Neural cell (in vitro differentiated cells): ENCODE data around the gene FNBP1L. TPM values are rescaled to one million over a fixed set of nuclear protein-coding genes. Genes with fewer than 3 reads are reported as not detected.

Experiments used
- H2AFZ ChIP-seq: fragments of 200-600, 300-800 bp; sonication (generic), shearing (Covaris generic); 2 replicates; pipeline ENCODE4 v1.6.0; 2014; ENCODE audit warnings: low read depth, mild to moderate bottlenecking, antibody characterized with exemption, low read length, moderate library complexity
- H3F3A ChIP-seq: fragments of 200-600 bp; shearing (Covaris generic); 2 replicates; pipeline ENCODE4 v1.6.1; 2016; ENCODE audit warnings: mild to moderate bottlenecking, moderate library complexity, mixed read lengths, antibody characterized with exemption, low read length; ENCODE audit not compliant: insufficient read depth, poor library complexity, severe bottlenecking
- H3K27ac ChIP-seq: fragments of 200-600, 300-800 bp; sonication (generic), shearing (Covaris generic); 2 replicates; pipeline ENCODE4 v1.5.1; 2014; ENCODE audit warnings: mild to moderate bottlenecking, low read length, moderate library complexity
- H3K27me3 ChIP-seq: fragments of 300-800, 200-600 bp; sonication (generic), shearing (Covaris generic); 2 replicates; pipeline ENCODE4 v1.6.0; 2014; ENCODE audit warnings: mild to moderate bottlenecking, low read depth, low read length, moderate library complexity; ENCODE audit not compliant: insufficient read depth
- H3K36me3 ChIP-seq: fragments of 300-800, 200-600 bp; sonication (generic), shearing (Covaris generic); 2 replicates; pipeline ENCODE4 v1.5.1; 2014; ENCODE audit warnings: mild to moderate bottlenecking, antibody characterized with exemption, low read length, moderate library complexity; ENCODE audit not compliant: insufficient read depth
- H3K4me2 ChIP-seq: fragments of 300-800, 200-600 bp; sonication (generic), shearing (Covaris generic); 2 replicates; pipeline ENCODE4 v1.6.0; 2014; ENCODE audit warnings: mild to moderate bottlenecking, low read length
- H3K4me3 ChIP-seq: fragments of 300-800, 200-600 bp; sonication (generic), shearing (Covaris generic); 2 replicates; pipeline ENCODE4 v1.5.1; 2014; ENCODE audit warnings: mild to moderate bottlenecking, low read length, moderate library complexity
- H3K79me2 ChIP-seq: fragments of 200-600 bp; shearing (Covaris generic); replicated peaks from 2 replicates; pipeline ENCODE4 v1.6.0; 2014; ENCODE audit warnings: mild to moderate bottlenecking, low read length, moderate library complexity; ENCODE audit not compliant: insufficient read depth
- H3K9ac ChIP-seq: fragments of 300-800, 200-600 bp; sonication (generic), shearing (Covaris generic); 2 replicates; pipeline ENCODE4 v1.6.1; 2016; ENCODE audit warnings: mild to moderate bottlenecking, low read length, mixed read lengths
- H3K9me2 ChIP-seq: fragments of 200-600 bp; shearing (Covaris generic); 2 replicates; pipeline ENCODE4 v1.6.1; 2016; ENCODE audit warnings: mild to moderate bottlenecking, low read length, mixed read lengths; ENCODE audit not compliant: insufficient read depth
- H3K9me3 ChIP-seq: fragments of 200-600, 300-800 bp; sonication (generic), shearing (Covaris generic); 2 replicates; pipeline ENCODE4 v1.6.1; 2016; ENCODE audit warnings: mild to moderate bottlenecking, mixed run types, low read length, moderate library complexity, mixed read lengths
- H4K20me1 ChIP-seq: fragments of 200-600 bp; shearing (Covaris generic); 2 replicates; pipeline ENCODE4 v1.6.1; 2016; ENCODE audit warnings: mild to moderate bottlenecking, mixed run types; ENCODE audit not compliant: insufficient read depth
- EP300 ChIP-seq: fragments of 450-650 bp; conservative IDR thresholded peaks from 2 replicates; pipeline ENCODE4 v1.6.1; 2014; ENCODE audit warnings: antibody characterized with exemption, mild to moderate bottlenecking, moderate library complexity; ENCODE audit not compliant: poor library complexity, severe bottlenecking
- EZH2 ChIP-seq: fragments of 200-600, 300-800 bp; shearing (Covaris generic), sonication (generic); IDR thresholded peaks from 2 replicates; pipeline ENCODE4 v1.6.1; 2014; ENCODE audit warnings: antibody characterized with exemption, low read length, borderline replicate concordance, mild to moderate bottlenecking; ENCODE audit not compliant: insufficient read depth, poor library complexity, severe bottlenecking
- MXI1 ChIP-seq: fragments of 450-650 bp; conservative IDR thresholded peaks from 2 replicates; pipeline ENCODE4 v1.6.1; 2014; ENCODE audit warnings: antibody characterized with exemption, mild to moderate bottlenecking; ENCODE audit not compliant: poor library complexity, severe bottlenecking
- POLR2AphosphoS5 ChIP-seq: IDR thresholded peaks from 2 replicates; pipeline ENCODE4 v1.6.1; 2012
- RAD21 ChIP-seq: fragments of 450-650 bp; conservative IDR thresholded peaks from 2 replicates; pipeline ENCODE4 v1.6.1; 2014; ENCODE audit warnings: antibody characterized with exemption, mild to moderate bottlenecking, moderate library complexity
- REST ChIP-seq: IDR thresholded peaks from 2 replicates; pipeline ENCODE4 v1.6.1; 2012; ENCODE audit warnings: borderline replicate concordance
- SMC3 ChIP-seq: fragments of 450-650 bp; conservative IDR thresholded peaks from 2 replicates; pipeline ENCODE4 v1.6.1; 2014; ENCODE audit warnings: antibody characterized with exemption, mild to moderate bottlenecking, moderate library complexity; ENCODE audit not compliant: poor library complexity
- TAF1 ChIP-seq: IDR thresholded peaks from 2 replicates; pipeline ENCODE4 v1.6.1; 2012; ENCODE audit warnings: low read depth
- polyA plus RNA-seq: library from polyadenylated mRNA; depleted of rRNA; stranded (reverse); fragments of >200 nt; gene quantifications from 2 replicates; pipeline ENCODE4 v1.2.3, GENCODE V29; 2014
- TF ChIP-seq, protein P1 (sequence below): fragments of 450-650 bp; IDR thresholded peaks from 2 replicates; pipeline ENCODE4 v1.5.1; 2014; ENCODE audit warnings: antibody characterized with exemption, mild to moderate bottlenecking, moderate library complexity; ENCODE audit not compliant: poor library complexity, severe bottlenecking

Gene FNBP1L
- polyA plus RNA-seq, 1 donor from 2014 or later = 1,044 TPM

GRCh38 chr1:93416183-93416582 is 31.7 kb upstream of the FNBP1L start:
- Histone ChIP-seq H4K20me1 (no peaks in the 10 kb centered on the region), H3K9ac (no peak overlapping the region), H3K9me3 (peaks cover 3% of the 10 kb centered on the region), H3K4me3 (no peak overlapping the region), H3K36me3 (no peaks in the 10 kb centered on the region), H2AFZ (no peak overlapping the region), H3K4me2 (no peak overlapping the region), H3K9me2 (no peaks in the 10 kb centered on the region), H3K27ac (no peak overlapping the region), H3K27me3 (no peaks in the 10 kb centered on the region), H3F3A (no peaks in the 10 kb centered on the region), H3K79me2 (no peaks in the 10 kb centered on the region)
- TF ChIP-seq EZH2 = no peak
- TF ChIP-seq, protein P1, sequence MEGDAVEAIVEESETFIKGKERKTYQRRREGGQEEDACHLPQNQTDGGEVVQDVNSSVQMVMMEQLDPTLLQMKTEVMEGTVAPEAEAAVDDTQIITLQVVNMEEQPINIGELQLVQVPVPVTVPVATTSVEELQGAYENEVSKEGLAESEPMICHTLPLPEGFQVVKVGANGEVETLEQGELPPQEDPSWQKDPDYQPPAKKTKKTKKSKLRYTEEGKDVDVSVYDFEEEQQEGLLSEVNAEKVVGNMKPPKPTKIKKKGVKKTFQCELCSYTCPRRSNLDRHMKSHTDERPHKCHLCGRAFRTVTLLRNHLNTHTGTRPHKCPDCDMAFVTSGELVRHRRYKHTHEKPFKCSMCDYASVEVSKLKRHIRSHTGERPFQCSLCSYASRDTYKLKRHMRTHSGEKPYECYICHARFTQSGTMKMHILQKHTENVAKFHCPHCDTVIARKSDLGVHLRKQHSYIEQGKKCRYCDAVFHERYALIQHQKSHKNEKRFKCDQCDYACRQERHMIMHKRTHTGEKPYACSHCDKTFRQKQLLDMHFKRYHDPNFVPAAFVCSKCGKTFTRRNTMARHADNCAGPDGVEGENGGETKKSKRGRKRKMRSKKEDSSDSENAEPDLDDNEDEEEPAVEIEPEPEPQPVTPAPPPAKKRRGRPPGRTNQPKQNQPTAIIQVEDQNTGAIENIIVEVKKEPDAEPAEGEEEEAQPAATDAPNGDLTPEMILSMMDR = no peak
- no peak for TF ChIP-seq EP300
- no peak for TF ChIP-seq TAF1
- TF ChIP-seq SMC3 = no peak
- no peak for TF ChIP-seq POLR2AphosphoS5
- no peak for TF ChIP-seq MXI1
- TF ChIP-seq RAD21 = no peak
- TF ChIP-seq REST = no peak

DNA sequence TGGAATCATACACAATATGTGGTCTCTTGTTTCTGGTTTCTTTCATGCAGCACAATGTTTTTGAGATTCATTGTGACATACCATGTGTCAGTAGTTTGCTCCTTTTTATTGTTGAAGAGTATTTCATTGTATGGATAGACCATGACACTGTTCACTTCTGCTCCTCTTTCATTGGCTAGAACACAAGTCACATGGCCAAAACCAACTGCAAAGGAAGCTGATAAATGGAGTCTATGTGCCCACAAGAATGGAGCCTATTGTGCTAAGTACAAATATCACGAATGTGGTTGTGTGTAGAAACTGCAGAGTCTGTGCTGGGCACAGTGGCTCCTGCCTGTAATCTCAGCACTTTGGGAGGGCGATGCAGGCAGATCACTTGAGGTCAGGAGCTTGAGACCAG is 28.6 kb upstream of the FNBP1L start:
- TF ChIP-seq RAD21 = no peak
- no peak for TF ChIP-seq SMC3
- no peak for TF ChIP-seq MXI1
- TF ChIP-seq POLR2AphosphoS5 = no peak
- TF ChIP-seq REST = no peak
- no peak for TF ChIP-seq EP300
- no peak for TF ChIP-seq TAF1
- TF ChIP-seq, protein P1 = no peak
- TF ChIP-seq EZH2 = no peak
- Histone ChIP-seq H3K9ac (no peak overlapping the region), H3F3A (no peaks in the 10 kb centered on the region), H4K20me1 (no peaks in the 10 kb centered on the region), H3K27me3 (no peaks in the 10 kb centered on the region), H3K36me3 (no peaks in the 10 kb centered on the region), H3K9me3 (peaks cover 3% of the 10 kb centered on the region), H3K79me2 (no peaks in the 10 kb centered on the region), H3K27ac (no peak overlapping the region), H3K4me3 (no peak overlapping the region), H3K9me2 (no peaks in the 10 kb centered on the region), H2AFZ (no peak overlapping the region), H3K4me2 (no peak overlapping the region)
